ENCODE results near the gene RIBC2. TPM values are rescaled to one million over a fixed set of nuclear protein-coding genes. Genes with fewer than 3 reads are reported as not detected.

Gene RIBC2
- total RNA-seq, 2 experiments from 2014 or later: 7.7 to 9.4 TPM

- CTCF ChIA-PET: no interaction called here
- intact Hi-C loops (cut with micrococcal nuclease): no loop called here
- Mint-ChIP-seq H3K4me3 (no peak overlapping the region), H3K36me3 (no peaks in the 10 kb centered on the region), H3K9me3 (peaks cover 6% of the 10 kb centered on the region), H3K4me1 (ENCODE audit: low read depth) (no peaks in the 10 kb centered on the region), H3K27ac (no peak overlapping the region), H3K27me3 (peaks cover 8% of the 10 kb centered on the region)
- POLR2A ChIA-PET: no interaction called here
- no peak for DNase-seq
Measured at GRCh38 chr22:45468872-45469271, 55.4 kb downstream of the RIBC2 start.

- Mint-ChIP-seq H3K9me3 (peaks cover 6% of the 10 kb centered on the region), H3K27ac (no peak overlapping the region), H3K36me3 (no peaks in the 10 kb centered on the region), H3K27me3 (peaks cover 4% of the 10 kb centered on the region), H3K4me1 (ENCODE audit: low read depth) (no peaks in the 10 kb centered on the region), H3K4me3 (no peak overlapping the region)
- ChIA-PET CTCF (no interaction called here), POLR2A (no interaction called here)
- DNase-seq: no peak
- intact Hi-C loops (cut with micrococcal nuclease): no loop called here
Measured at GRCh38 chr22:45469281-45470073, 56.0 kb downstream of the RIBC2 start.

- Mint-ChIP-seq H3K4me3 (no peak overlapping the region), H3K36me3 (no peaks in the 10 kb centered on the region), H3K27me3 (peaks cover 8% of the 10 kb centered on the region), H3K4me1 (ENCODE audit: low read depth) (no peaks in the 10 kb centered on the region), H3K9me3 (peaks cover 6% of the 10 kb centered on the region), H3K27ac (no peak overlapping the region)
- ChIA-PET CTCF (no interaction called here), POLR2A (no interaction called here)
- no peak for DNase-seq
- intact Hi-C loops (cut with micrococcal nuclease): no loop called here
Measured at GRCh38 chr22:45470871-45471270, 57.4 kb downstream of the RIBC2 start.

GRCh38 chr22:45472426-45472825, 58.9 kb downstream of the RIBC2 start:
- H3K9me3 Mint-ChIP-seq: peaks cover 3% of the 10 kb centered on the region
- H3K4me3 Mint-ChIP-seq: no peak overlapping the region
- no peak for DNase-seq
- no peak overlapping the region for H3K27ac Mint-ChIP-seq
- CTCF ChIA-PET: no interaction called here
- intact Hi-C loops (cut with micrococcal nuclease): no loop called here
- peaks cover 8% of the 10 kb centered on the region for H3K27me3 Mint-ChIP-seq
- H3K4me1 Mint-ChIP-seq (ENCODE audit: low read depth): no peaks in the 10 kb centered on the region
- POLR2A ChIA-PET: no interaction called here
- no peaks in the 10 kb centered on the region for H3K36me3 Mint-ChIP-seq

- no peaks in the 10 kb centered on the region for H3K4me1 Mint-ChIP-seq (ENCODE audit: low read depth)
- CTCF ChIA-PET: no interaction called here
- H3K27me3 Mint-ChIP-seq: peaks cover 14% of the 10 kb centered on the region
- H3K4me3 Mint-ChIP-seq: no peak overlapping the region
- no peaks in the 10 kb centered on the region for H3K9me3 Mint-ChIP-seq
- intact Hi-C loops (cut with micrococcal nuclease): no loop called here
- POLR2A ChIA-PET: no interaction called here
- no peak for DNase-seq
- no peaks in the 10 kb centered on the region for H3K36me3 Mint-ChIP-seq
- H3K27ac Mint-ChIP-seq: no peak overlapping the region
Measured at GRCh38 chr22:45473626-45474237, 60.2 kb downstream of the RIBC2 start.

GRCh38 chr22:45475063-45475747, 61.7 kb downstream of the RIBC2 start:
- intact Hi-C loops (cut with micrococcal nuclease): no loop called here
- H3K4me3 Mint-ChIP-seq: no peak overlapping the region
- H3K27ac Mint-ChIP-seq: no peak overlapping the region
- ChIA-PET POLR2A (no interaction called here), CTCF (no interaction called here)
- no peaks in the 10 kb centered on the region for H3K9me3 Mint-ChIP-seq
- DNase-seq: no peak
- peaks cover 14% of the 10 kb centered on the region for H3K27me3 Mint-ChIP-seq
- H3K4me1 Mint-ChIP-seq (ENCODE audit: low read depth): no peaks in the 10 kb centered on the region
- H3K36me3 Mint-ChIP-seq: no peaks in the 10 kb centered on the region

GRCh38 chr22:45475851-45476514, 62.5 kb downstream of the RIBC2 start:
- Mint-ChIP-seq H3K9me3 (peaks cover 2% of the 10 kb centered on the region), H3K27ac (no peak overlapping the region), H3K4me3 (no peak overlapping the region), H3K36me3 (no peaks in the 10 kb centered on the region), H3K27me3 (peaks cover 14% of the 10 kb centered on the region), H3K4me1 (ENCODE audit: low read depth) (no peaks in the 10 kb centered on the region)
- intact Hi-C loops (cut with micrococcal nuclease): no loop called here
- no peak for DNase-seq
- ChIA-PET POLR2A (no interaction called here), CTCF (no interaction called here)

- DNase-seq: no peak
- POLR2A ChIA-PET: no interaction called here
- no peaks in the 10 kb centered on the region for H3K4me1 Mint-ChIP-seq (ENCODE audit: low read depth)
- H3K27me3 Mint-ChIP-seq: peaks cover 14% of the 10 kb centered on the region
- CTCF ChIA-PET: no interaction called here
- no peak overlapping the region for H3K4me3 Mint-ChIP-seq
- intact Hi-C loops (cut with micrococcal nuclease): no loop called here
- H3K27ac Mint-ChIP-seq: no peak overlapping the region
- H3K36me3 Mint-ChIP-seq: no peaks in the 10 kb centered on the region
- H3K9me3 Mint-ChIP-seq: peaks cover 3% of the 10 kb centered on the region
Measured at GRCh38 chr22:45476814-45477213, 63.3 kb downstream of the RIBC2 start.

- H3K4me1 Mint-ChIP-seq (ENCODE audit: low read depth): no peaks in the 10 kb centered on the region
- peaks cover 14% of the 10 kb centered on the region for H3K27me3 Mint-ChIP-seq
- ChIA-PET POLR2A (no interaction called here), CTCF (no interaction called here)
- no peak overlapping the region for H3K4me3 Mint-ChIP-seq
- peaks cover 3% of the 10 kb centered on the region for H3K9me3 Mint-ChIP-seq
- H3K27ac Mint-ChIP-seq: no peak overlapping the region
- no peak for DNase-seq
- intact Hi-C loops (cut with micrococcal nuclease): no loop called here
- no peaks in the 10 kb centered on the region for H3K36me3 Mint-ChIP-seq
Measured at GRCh38 chr22:45477366-45478107, 64.0 kb downstream of the RIBC2 start.

GRCh38 chr22:45478108-45478771, 64.7 kb downstream of the RIBC2 start:
- ChIA-PET CTCF (no interaction called here), POLR2A (no interaction called here)
- no peaks in the 10 kb centered on the region for H3K36me3 Mint-ChIP-seq
- DNase-seq: no peak
- H3K4me1 Mint-ChIP-seq (ENCODE audit: low read depth): no peaks in the 10 kb centered on the region
- H3K27me3 Mint-ChIP-seq: peaks cover 14% of the 10 kb centered on the region
- peaks cover 3% of the 10 kb centered on the region for H3K9me3 Mint-ChIP-seq
- H3K4me3 Mint-ChIP-seq: no peak overlapping the region
- intact Hi-C loops (cut with micrococcal nuclease): no loop called here
- H3K27ac Mint-ChIP-seq: no peak overlapping the region

GRCh38 chr22:45480717-45481116, 67.2 kb downstream of the RIBC2 start:
- intact Hi-C loops (cut with micrococcal nuclease): no loop called here
- H3K4me3 Mint-ChIP-seq: no peak overlapping the region

More at GRCh38 chr22:45480717-45481116, 67.2 kb downstream of the RIBC2 start:
- no peak for DNase-seq
- ChIA-PET CTCF (no interaction called here), POLR2A (no interaction called here)
- Mint-ChIP-seq H3K9me3 (peaks cover 3% of the 10 kb centered on the region), H3K36me3 (no peaks in the 10 kb centered on the region), H3K4me1 (ENCODE audit: low read depth) (no peaks in the 10 kb centered on the region), H3K27me3 (peaks cover 6% of the 10 kb centered on the region), H3K27ac (no peak overlapping the region)
